Neural cell (in vitro differentiated cells): ENCODE results near the gene FAM20B. TPM values are rescaled to one million over a fixed set of nuclear protein-coding genes. Genes with fewer than 3 reads are reported as not detected.

Experiments
- H2AFZ ChIP-seq: fragments of 200-600, 300-800 bp; sonication (generic), shearing (Covaris generic); 2 replicates; pipeline ENCODE4 v1.6.0; 2014; ENCODE audit warnings: low read depth, mild to moderate bottlenecking, antibody characterized with exemption, low read length, moderate library complexity
- H3F3A ChIP-seq: fragments of 200-600 bp; shearing (Covaris generic); 2 replicates; pipeline ENCODE4 v1.6.1; 2016; ENCODE audit warnings: mild to moderate bottlenecking, moderate library complexity, mixed read lengths, antibody characterized with exemption, low read length; ENCODE audit not compliant: insufficient read depth, poor library complexity, severe bottlenecking
- H3K27ac ChIP-seq: fragments of 200-600, 300-800 bp; sonication (generic), shearing (Covaris generic); 2 replicates; pipeline ENCODE4 v1.5.1; 2014; ENCODE audit warnings: mild to moderate bottlenecking, low read length, moderate library complexity
- H3K27me3 ChIP-seq: fragments of 300-800, 200-600 bp; sonication (generic), shearing (Covaris generic); 2 replicates; pipeline ENCODE4 v1.6.0; 2014; ENCODE audit warnings: mild to moderate bottlenecking, low read depth, low read length, moderate library complexity; ENCODE audit not compliant: insufficient read depth
- H3K36me3 ChIP-seq: fragments of 300-800, 200-600 bp; sonication (generic), shearing (Covaris generic); 2 replicates; pipeline ENCODE4 v1.5.1; 2014; ENCODE audit warnings: mild to moderate bottlenecking, antibody characterized with exemption, low read length, moderate library complexity; ENCODE audit not compliant: insufficient read depth
- H3K4me2 ChIP-seq: fragments of 300-800, 200-600 bp; sonication (generic), shearing (Covaris generic); 2 replicates; pipeline ENCODE4 v1.6.0; 2014; ENCODE audit warnings: mild to moderate bottlenecking, low read length
- H3K4me3 ChIP-seq: fragments of 300-800, 200-600 bp; sonication (generic), shearing (Covaris generic); 2 replicates; pipeline ENCODE4 v1.5.1; 2014; ENCODE audit warnings: mild to moderate bottlenecking, low read length, moderate library complexity
- H3K79me2 ChIP-seq: fragments of 200-600 bp; shearing (Covaris generic); replicated peaks from 2 replicates; pipeline ENCODE4 v1.6.0; 2014; ENCODE audit warnings: mild to moderate bottlenecking, low read length, moderate library complexity; ENCODE audit not compliant: insufficient read depth
- H3K9ac ChIP-seq: fragments of 300-800, 200-600 bp; sonication (generic), shearing (Covaris generic); 2 replicates; pipeline ENCODE4 v1.6.1; 2016; ENCODE audit warnings: mild to moderate bottlenecking, low read length, mixed read lengths
- H3K9me2 ChIP-seq: fragments of 200-600 bp; shearing (Covaris generic); 2 replicates; pipeline ENCODE4 v1.6.1; 2016; ENCODE audit warnings: mild to moderate bottlenecking, low read length, mixed read lengths; ENCODE audit not compliant: insufficient read depth
- H3K9me3 ChIP-seq: fragments of 200-600, 300-800 bp; sonication (generic), shearing (Covaris generic); 2 replicates; pipeline ENCODE4 v1.6.1; 2016; ENCODE audit warnings: mild to moderate bottlenecking, mixed run types, low read length, moderate library complexity, mixed read lengths
- H4K20me1 ChIP-seq: fragments of 200-600 bp; shearing (Covaris generic); 2 replicates; pipeline ENCODE4 v1.6.1; 2016; ENCODE audit warnings: mild to moderate bottlenecking, mixed run types; ENCODE audit not compliant: insufficient read depth
- CTCF ChIP-seq: fragments of 450-650 bp; IDR thresholded peaks from 2 replicates; pipeline ENCODE4 v1.5.1; 2014; ENCODE audit warnings: antibody characterized with exemption, mild to moderate bottlenecking, moderate library complexity; ENCODE audit not compliant: poor library complexity, severe bottlenecking
- EP300 ChIP-seq: fragments of 450-650 bp; conservative IDR thresholded peaks from 2 replicates; pipeline ENCODE4 v1.6.1; 2014; ENCODE audit warnings: antibody characterized with exemption, mild to moderate bottlenecking, moderate library complexity; ENCODE audit not compliant: poor library complexity, severe bottlenecking
- EZH2 ChIP-seq: fragments of 200-600, 300-800 bp; shearing (Covaris generic), sonication (generic); IDR thresholded peaks from 2 replicates; pipeline ENCODE4 v1.6.1; 2014; ENCODE audit warnings: antibody characterized with exemption, low read length, borderline replicate concordance, mild to moderate bottlenecking; ENCODE audit not compliant: insufficient read depth, poor library complexity, severe bottlenecking
- MXI1 ChIP-seq: fragments of 450-650 bp; conservative IDR thresholded peaks from 2 replicates; pipeline ENCODE4 v1.6.1; 2014; ENCODE audit warnings: antibody characterized with exemption, mild to moderate bottlenecking; ENCODE audit not compliant: poor library complexity, severe bottlenecking
- POLR2AphosphoS5 ChIP-seq: IDR thresholded peaks from 2 replicates; pipeline ENCODE4 v1.6.1; 2012
- RAD21 ChIP-seq: fragments of 450-650 bp; conservative IDR thresholded peaks from 2 replicates; pipeline ENCODE4 v1.6.1; 2014; ENCODE audit warnings: antibody characterized with exemption, mild to moderate bottlenecking, moderate library complexity
- SMC3 ChIP-seq: fragments of 450-650 bp; conservative IDR thresholded peaks from 2 replicates; pipeline ENCODE4 v1.6.1; 2014; ENCODE audit warnings: antibody characterized with exemption, mild to moderate bottlenecking, moderate library complexity; ENCODE audit not compliant: poor library complexity
- TAF1 ChIP-seq: IDR thresholded peaks from 2 replicates; pipeline ENCODE4 v1.6.1; 2012; ENCODE audit warnings: low read depth
- polyA plus RNA-seq: library from polyadenylated mRNA; depleted of rRNA; stranded (reverse); fragments of >200 nt; gene quantifications from 2 replicates; pipeline ENCODE4 v1.2.3, GENCODE V29; 2014
- TF ChIP-seq, protein P1 (sequence below): IDR thresholded peaks from 2 replicates; pipeline ENCODE4 v1.6.1; 2012; ENCODE audit warnings: borderline replicate concordance

Gene FAM20B
- polyA plus RNA-seq, 1 donor from 2014 or later, result 25.1 TPM

DNA sequence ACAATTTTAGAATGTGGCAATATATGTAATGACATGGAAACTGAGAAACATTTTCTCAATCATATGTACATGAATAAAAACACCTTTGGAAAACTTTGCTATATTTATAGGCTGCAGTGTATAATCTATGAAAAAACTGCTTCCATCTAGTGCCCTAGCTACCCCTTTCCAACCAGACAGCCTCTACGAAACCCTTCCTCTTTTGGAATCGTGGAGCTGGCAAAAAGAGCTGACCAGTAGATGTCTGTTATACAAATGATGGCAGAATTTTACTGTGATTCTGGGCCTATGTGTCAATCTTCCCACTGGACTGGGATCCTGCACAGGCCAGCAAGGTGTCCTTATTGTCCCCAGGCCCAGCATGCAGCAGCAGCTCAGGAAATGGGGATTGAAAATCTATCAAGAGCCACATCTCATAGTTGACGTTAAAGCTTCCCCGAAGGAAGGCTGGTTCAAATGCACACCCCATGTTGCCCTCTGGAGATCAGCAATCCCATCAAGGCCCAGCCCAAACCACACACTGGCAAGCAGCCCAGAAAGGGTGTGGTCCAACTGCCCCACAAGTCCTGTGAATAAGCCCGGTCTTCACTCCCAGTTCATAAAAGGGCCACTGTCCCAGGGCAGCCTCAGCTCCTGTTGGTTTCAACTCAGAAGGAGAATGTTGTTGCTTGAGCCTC is 8.8 kb upstream of the FAM20B start:
- Histone ChIP-seq H3K9me3 (no peaks in the 10 kb centered on the region), H3K9ac (no peak overlapping the region), H3K27me3 (no peaks in the 10 kb centered on the region), H3K4me3 (no peak overlapping the region), H2AFZ (no peak overlapping the region), H3K79me2 (no peaks in the 10 kb centered on the region), H4K20me1 (no peaks in the 10 kb centered on the region), H3F3A (no peaks in the 10 kb centered on the region), H3K36me3 (no peaks in the 10 kb centered on the region), H3K9me2 (no peaks in the 10 kb centered on the region), H3K4me2 (no peak overlapping the region), H3K27ac (no peak overlapping the region)
- TF ChIP-seq EP300, result no peak
- TF ChIP-seq, protein P1, sequence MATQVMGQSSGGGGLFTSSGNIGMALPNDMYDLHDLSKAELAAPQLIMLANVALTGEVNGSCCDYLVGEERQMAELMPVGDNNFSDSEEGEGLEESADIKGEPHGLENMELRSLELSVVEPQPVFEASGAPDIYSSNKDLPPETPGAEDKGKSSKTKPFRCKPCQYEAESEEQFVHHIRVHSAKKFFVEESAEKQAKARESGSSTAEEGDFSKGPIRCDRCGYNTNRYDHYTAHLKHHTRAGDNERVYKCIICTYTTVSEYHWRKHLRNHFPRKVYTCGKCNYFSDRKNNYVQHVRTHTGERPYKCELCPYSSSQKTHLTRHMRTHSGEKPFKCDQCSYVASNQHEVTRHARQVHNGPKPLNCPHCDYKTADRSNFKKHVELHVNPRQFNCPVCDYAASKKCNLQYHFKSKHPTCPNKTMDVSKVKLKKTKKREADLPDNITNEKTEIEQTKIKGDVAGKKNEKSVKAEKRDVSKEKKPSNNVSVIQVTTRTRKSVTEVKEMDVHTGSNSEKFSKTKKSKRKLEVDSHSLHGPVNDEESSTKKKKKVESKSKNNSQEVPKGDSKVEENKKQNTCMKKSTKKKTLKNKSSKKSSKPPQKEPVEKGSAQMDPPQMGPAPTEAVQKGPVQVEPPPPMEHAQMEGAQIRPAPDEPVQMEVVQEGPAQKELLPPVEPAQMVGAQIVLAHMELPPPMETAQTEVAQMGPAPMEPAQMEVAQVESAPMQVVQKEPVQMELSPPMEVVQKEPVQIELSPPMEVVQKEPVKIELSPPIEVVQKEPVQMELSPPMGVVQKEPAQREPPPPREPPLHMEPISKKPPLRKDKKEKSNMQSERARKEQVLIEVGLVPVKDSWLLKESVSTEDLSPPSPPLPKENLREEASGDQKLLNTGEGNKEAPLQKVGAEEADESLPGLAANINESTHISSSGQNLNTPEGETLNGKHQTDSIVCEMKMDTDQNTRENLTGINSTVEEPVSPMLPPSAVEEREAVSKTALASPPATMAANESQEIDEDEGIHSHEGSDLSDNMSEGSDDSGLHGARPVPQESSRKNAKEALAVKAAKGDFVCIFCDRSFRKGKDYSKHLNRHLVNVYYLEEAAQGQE, result no peak
- no peak for TF ChIP-seq EZH2
- TF ChIP-seq MXI1, result no peak
- no peak for TF ChIP-seq RAD21
- no peak for TF ChIP-seq TAF1
- TF ChIP-seq SMC3, result no peak
- TF ChIP-seq POLR2AphosphoS5, result no peak
- TF ChIP-seq CTCF, result no peak

- TF ChIP-seq CTCF, result no peak
- Histone ChIP-seq H3K27me3 (no peaks in the 10 kb centered on the region), H2AFZ (no peak overlapping the region), H3K4me3 (no peak overlapping the region), H3K79me2 (no peaks in the 10 kb centered on the region), H4K20me1 (no peaks in the 10 kb centered on the region), H3K4me2 (no peak overlapping the region), H3K27ac (no peak overlapping the region), H3K9ac (no peak overlapping the region), H3K9me2 (no peaks in the 10 kb centered on the region), H3K9me3 (no peaks in the 10 kb centered on the region), H3K36me3 (no peaks in the 10 kb centered on the region), H3F3A (no peaks in the 10 kb centered on the region)
Observed at GRCh38 chr1:179017383-179018326, 8.0 kb upstream of the FAM20B start.
